GM12865 (cell line): ENCODE data around the gene LNX1.

Experiments used
- DNase-seq: peaks from one replicate; pipeline ENCODE4 v3.0.0; 2010; ENCODE audit warnings: low read depth
- H3K4me3 ChIP-seq: 2 replicates; pipeline ENCODE4 v1.5.1; 2011; ENCODE audit warnings: mild to moderate bottlenecking, low read depth, low read length, control low read depth
- TF ChIP-seq, protein P1 (sequence below): IDR thresholded peaks from 2 replicates; pipeline ENCODE4 v1.5.1; 2011; ENCODE audit warnings: low read length, control low read depth, low read depth, inconsistent platforms; ENCODE audit not compliant: insufficient read depth; ENCODE audit errors: missing control alignments

Gene LNX1

DNA sequence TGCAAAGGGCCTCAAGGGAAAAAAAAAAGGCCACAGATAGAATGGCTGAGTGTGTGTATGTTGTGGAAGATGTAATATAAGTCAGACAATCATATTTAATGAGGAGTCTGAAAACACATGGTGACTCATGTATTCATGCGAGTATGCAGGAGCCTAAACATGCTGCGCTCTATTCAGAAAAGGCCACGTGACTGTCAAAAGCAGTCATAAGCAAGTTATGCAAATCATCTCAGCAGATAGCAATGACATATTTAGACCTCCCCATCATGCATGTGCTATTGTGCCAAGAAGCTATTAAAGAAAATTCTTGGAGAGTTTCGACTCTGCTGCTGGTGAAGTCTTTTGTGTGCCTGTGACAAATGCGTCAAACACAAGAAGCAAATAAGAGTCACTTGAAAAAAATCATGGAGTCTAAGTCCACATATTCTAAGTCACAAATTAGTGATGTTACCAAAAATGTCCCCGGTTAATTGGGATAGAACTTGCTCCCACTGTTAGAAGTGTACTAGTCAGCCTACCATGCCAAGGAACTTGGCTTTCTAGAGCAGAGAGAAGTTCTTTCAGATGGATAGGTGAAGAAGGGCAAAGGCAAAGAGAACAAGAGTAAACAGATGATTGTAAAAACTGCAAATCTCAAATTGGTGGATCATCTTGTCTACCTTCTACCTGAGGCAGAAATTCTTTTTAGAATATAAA is 5.0 kb downstream of the LNX1 start:
- DNase-seq: no peak
- TF ChIP-seq, protein P1, sequence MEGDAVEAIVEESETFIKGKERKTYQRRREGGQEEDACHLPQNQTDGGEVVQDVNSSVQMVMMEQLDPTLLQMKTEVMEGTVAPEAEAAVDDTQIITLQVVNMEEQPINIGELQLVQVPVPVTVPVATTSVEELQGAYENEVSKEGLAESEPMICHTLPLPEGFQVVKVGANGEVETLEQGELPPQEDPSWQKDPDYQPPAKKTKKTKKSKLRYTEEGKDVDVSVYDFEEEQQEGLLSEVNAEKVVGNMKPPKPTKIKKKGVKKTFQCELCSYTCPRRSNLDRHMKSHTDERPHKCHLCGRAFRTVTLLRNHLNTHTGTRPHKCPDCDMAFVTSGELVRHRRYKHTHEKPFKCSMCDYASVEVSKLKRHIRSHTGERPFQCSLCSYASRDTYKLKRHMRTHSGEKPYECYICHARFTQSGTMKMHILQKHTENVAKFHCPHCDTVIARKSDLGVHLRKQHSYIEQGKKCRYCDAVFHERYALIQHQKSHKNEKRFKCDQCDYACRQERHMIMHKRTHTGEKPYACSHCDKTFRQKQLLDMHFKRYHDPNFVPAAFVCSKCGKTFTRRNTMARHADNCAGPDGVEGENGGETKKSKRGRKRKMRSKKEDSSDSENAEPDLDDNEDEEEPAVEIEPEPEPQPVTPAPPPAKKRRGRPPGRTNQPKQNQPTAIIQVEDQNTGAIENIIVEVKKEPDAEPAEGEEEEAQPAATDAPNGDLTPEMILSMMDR: no peak
- no peak overlapping the region for H3K4me3 ChIP-seq

DNA sequence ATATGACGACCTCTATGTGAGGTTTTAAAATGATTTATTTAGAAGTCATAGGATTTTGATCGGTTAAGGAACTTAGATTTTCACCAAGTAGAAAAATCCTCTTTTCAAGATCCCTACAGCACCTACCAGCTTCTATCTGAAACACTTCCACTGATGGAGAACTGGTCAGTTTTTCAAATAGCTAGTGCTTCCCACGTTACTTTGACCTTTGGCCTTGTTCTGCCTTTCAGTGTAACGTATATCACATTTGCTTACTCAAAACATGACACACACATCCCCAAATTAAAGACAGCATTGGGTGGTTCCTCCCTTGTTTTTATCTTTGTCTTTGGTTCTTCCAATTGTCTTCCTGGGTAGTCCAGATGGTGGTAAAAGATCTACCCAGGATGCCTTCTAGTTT is 6.6 kb downstream of the LNX1 start:
- no peak overlapping the region for H3K4me3 ChIP-seq
- TF ChIP-seq, protein P1: no peak
- DNase-seq: no peak

DNA sequence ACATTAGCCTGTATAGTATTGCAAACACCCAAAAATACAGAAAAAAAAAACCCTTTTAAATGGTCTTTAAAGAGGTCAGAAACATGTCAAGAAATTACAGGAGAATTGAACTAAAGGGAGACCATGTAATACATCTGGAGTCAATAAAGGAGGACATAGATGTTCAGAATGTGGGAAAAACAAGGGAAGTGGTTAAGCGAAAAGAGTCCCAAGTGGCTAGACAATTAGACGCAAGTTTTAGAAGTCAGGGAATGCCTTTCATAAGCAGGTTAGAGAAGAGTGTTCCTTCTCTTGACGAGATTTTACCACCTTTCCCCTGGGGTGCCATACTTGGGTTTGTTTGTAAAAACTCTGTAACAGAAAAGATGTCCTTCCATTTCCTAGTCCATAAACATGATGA is 7.8 kb downstream of the LNX1 start:
- DNase-seq: no peak
- no peak overlapping the region for H3K4me3 ChIP-seq
- TF ChIP-seq, protein P1: no peak

DNA sequence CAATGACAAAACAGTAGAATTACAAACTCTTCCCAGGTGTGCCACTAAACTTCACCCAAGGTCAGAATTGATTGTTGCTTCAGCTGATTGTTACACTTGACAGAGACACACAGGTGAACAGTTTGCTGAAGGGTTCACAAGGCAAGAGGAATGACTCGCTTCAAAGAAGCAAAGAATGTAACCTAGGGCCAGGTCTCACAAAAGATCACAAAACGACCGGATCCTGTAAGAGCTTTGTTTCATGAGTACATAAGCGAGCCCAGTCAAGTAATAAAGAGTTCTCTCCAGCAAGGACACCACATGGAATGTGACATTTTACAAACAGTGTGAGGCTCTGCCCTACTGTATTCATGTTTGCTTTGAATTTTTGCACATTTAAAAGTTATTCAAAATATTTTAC is 9.1 kb downstream of the LNX1 start:
- TF ChIP-seq, protein P1: no peak
- no peak for DNase-seq
- no peak overlapping the region for H3K4me3 ChIP-seq

DNA sequence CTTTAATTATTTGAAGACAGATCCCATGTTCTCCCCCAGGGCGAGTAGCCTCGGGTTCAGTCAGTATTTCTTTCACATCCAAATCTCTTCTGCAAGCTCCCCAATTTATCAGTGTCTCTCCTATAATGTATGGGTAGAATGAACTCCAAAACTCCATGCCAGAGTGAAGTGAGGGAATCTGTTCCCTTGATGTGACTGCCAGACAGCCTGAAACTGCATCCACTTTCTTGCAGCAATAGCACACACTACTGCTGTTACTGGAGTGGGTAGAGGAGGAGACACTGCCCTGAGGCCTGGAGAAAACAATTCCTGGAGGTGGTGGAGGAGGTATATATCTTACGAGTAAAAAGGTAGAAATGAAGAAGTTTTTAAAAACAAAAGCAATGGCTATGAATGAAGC is 11.0 kb downstream of the LNX1 start:
- TF ChIP-seq, protein P1: no peak
- no peak overlapping the region for H3K4me3 ChIP-seq
- DNase-seq: no peak

DNA sequence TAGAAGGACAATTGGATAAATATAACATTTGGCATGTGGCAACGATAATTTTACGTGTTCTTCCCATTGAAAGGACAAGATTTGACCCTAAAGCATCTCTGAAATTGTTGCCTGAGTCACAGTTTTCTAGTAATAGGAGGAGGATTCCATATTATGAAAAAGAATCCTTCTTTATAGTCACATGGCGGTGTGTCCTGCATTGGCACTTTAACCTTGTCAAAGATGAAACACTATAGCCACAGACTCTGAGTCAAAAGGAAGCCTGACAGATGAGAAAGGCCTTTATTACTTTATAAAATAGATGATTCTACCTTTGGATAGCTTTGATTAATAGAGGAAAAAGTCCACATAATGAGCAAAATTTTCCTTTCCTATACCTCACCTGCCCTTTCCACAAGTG is 11.5 kb downstream of the LNX1 start:
- DNase-seq: no peak
- TF ChIP-seq, protein P1: no peak
- no peak overlapping the region for H3K4me3 ChIP-seq

DNA sequence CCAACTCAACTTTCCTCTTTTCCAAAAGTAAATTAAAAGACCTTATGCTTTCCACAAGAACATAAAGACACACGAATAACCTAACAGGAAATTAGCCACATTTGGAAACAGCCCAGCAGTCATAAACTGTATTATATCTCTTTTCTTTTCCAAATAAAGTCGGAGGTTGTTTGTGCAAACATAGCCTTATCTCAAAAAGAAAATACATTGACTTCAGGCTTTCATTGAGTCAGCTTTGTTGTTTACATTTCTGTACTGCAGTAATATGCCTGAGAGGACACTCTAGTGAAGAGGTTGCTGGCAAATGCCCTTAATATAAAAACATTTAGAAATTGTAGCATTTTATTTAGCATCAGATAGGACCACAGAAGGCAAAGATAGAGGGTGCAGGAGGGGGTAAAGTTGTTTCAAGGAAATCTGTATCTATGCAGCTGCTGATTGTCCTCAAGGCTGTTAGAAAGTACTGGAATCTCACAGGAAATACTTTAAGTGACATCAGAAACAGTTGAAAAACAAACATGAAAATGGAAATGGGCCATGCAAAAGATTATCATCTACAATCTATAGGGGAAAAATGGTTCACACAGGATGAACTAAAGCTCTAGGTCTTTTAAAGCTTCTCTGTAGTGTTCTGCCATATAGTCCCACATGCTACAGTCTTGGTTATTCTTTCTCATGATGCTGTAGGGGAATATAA is 14.5 kb downstream of the LNX1 start:
- TF ChIP-seq, protein P1: no peak
- DNase-seq: no peak
- H3K4me3 ChIP-seq: no peak overlapping the region
